Measurements from ENCODE around the gene CCDC177. TPM values are rescaled to one million over a fixed set of nuclear protein-coding genes. Genes with fewer than 3 reads are reported as not detected.

The CCDC177 gene
- total and polyA plus RNA-seq, 2 experiments from 2014 or later, result 0.23 TPM; not detected in 1

GRCh38 chr14:69595336-69595735, 20.7 kb upstream of the CCDC177 start:
- no peak for DNase-seq (ENCODE audit: low spot score)

GRCh38 chr14:69594846-69595245, 20.2 kb upstream of the CCDC177 start:
- H4K20me1 ChIP-seq (ENCODE audit: insufficient read depth, poor library complexity, severe bottlenecking), result no peaks in the 10 kb centered on the region
- H2AFZ ChIP-seq, result no peak overlapping the region
- H3K4me1 ChIP-seq (ENCODE audit: insufficient read depth), result peaks cover 21% of the 10 kb centered on the region
- no peak overlapping the region for H3K4me2 ChIP-seq
- H3K4me3 ChIP-seq, result no peak overlapping the region
- 87% methylated on average over 6 of the region's 6 CpGs for WGBS (ENCODE audit: low lambda C conversion rate, missing lambda C conversion rate)
- no peaks in the 10 kb centered on the region for H3K79me2 ChIP-seq
- H3K9me2 ChIP-seq (replicated peaks; ENCODE audit: insufficient read depth), result no peaks in the 10 kb centered on the region
- DNase-seq (ENCODE audit: low spot score), result peak; percentile 5
- no peaks in the 10 kb centered on the region for H3K36me3 ChIP-seq (replicated peaks; ENCODE audit: insufficient read depth, low read depth)
- no peaks in the 10 kb centered on the region for H3K9me3 ChIP-seq (ENCODE audit: low read depth)
- no peaks in the 10 kb centered on the region for H3K27me3 ChIP-seq
- H3K27ac ChIP-seq, result peak overlapping the region; percentile 59
- no peak for TF ChIP-seq EZH2phosphoT487 (IDR thresholded peaks at IDR 0.05; ENCODE audit: low read depth, severe bottlenecking, unreplicated experiment)
- no peak for TF ChIP-seq CTCF (IDR thresholded peaks at IDR 0.05; ENCODE audit: poor library complexity)
- TF ChIP-seq EZH2 (IDR thresholded peaks at IDR 0.05; ENCODE audit: borderline replicate concordance), result no peak

More at GRCh38 chr14:69595336-69595735, 20.7 kb upstream of the CCDC177 start:
- H3K27ac ChIP-seq, result peak overlapping the region; percentile 59
- no peaks in the 10 kb centered on the region for H3K79me2 ChIP-seq
- H2AFZ ChIP-seq, result no peak overlapping the region
- no peaks in the 10 kb centered on the region for H3K27me3 ChIP-seq
- 93% methylated on average over 5 of the region's 5 CpGs for WGBS (ENCODE audit: low lambda C conversion rate, missing lambda C conversion rate)
- H3K9me3 ChIP-seq (ENCODE audit: low read depth), result no peaks in the 10 kb centered on the region
- no peaks in the 10 kb centered on the region for H4K20me1 ChIP-seq (ENCODE audit: insufficient read depth, poor library complexity, severe bottlenecking)
- no peaks in the 10 kb centered on the region for H3K36me3 ChIP-seq (replicated peaks; ENCODE audit: insufficient read depth, low read depth)
- TF ChIP-seq CTCF (IDR thresholded peaks at IDR 0.05; ENCODE audit: poor library complexity) (no peak), EZH2 (IDR thresholded peaks at IDR 0.05; ENCODE audit: borderline replicate concordance) (no peak), EZH2phosphoT487 (IDR thresholded peaks at IDR 0.05; ENCODE audit: low read depth, severe bottlenecking, unreplicated experiment) (no peak)
- H3K9me2 ChIP-seq (replicated peaks; ENCODE audit: insufficient read depth), result no peaks in the 10 kb centered on the region
- H3K4me2 ChIP-seq, result no peak overlapping the region
- H3K4me1 ChIP-seq (ENCODE audit: insufficient read depth), result peaks cover 21% of the 10 kb centered on the region
- H3K4me3 ChIP-seq, result no peak overlapping the region

- Histone ChIP-seq H3K36me3 (replicated peaks; ENCODE audit: insufficient read depth, low read depth) (no peaks in the 10 kb centered on the region), H3K4me3 (no peak overlapping the region), H3K9me3 (ENCODE audit: low read depth) (no peaks in the 10 kb centered on the region), H3K27ac (peak overlapping the region; percentile 71), H3K4me1 (ENCODE audit: insufficient read depth) (peaks cover 21% of the 10 kb centered on the region), H3K79me2 (no peaks in the 10 kb centered on the region), H3K4me2 (peak overlapping the region; percentile 33), H2AFZ (no peak overlapping the region), H3K9me2 (replicated peaks; ENCODE audit: insufficient read depth) (no peaks in the 10 kb centered on the region), H4K20me1 (ENCODE audit: insufficient read depth, poor library complexity, severe bottlenecking) (no peaks in the 10 kb centered on the region), H3K27me3 (no peaks in the 10 kb centered on the region)
- no peak for TF ChIP-seq CTCF (IDR thresholded peaks at IDR 0.05; ENCODE audit: poor library complexity)
- TF ChIP-seq EZH2phosphoT487 (IDR thresholded peaks at IDR 0.05; ENCODE audit: low read depth, severe bottlenecking, unreplicated experiment), result no peak
- no peak for TF ChIP-seq EZH2 (IDR thresholded peaks at IDR 0.05; ENCODE audit: borderline replicate concordance)
- peak; percentile 81 for DNase-seq (ENCODE audit: low spot score)
- 55% methylated on average over 6 of the region's 6 CpGs for WGBS (ENCODE audit: low lambda C conversion rate, missing lambda C conversion rate)
Observed at GRCh38 chr14:69593018-69593677, 18.5 kb upstream of the CCDC177 start.

Measured in hepatocyte (in vitro differentiated cells).